ENCODE measurements around the gene GSTO2.

The GSTO2 gene

DNA sequence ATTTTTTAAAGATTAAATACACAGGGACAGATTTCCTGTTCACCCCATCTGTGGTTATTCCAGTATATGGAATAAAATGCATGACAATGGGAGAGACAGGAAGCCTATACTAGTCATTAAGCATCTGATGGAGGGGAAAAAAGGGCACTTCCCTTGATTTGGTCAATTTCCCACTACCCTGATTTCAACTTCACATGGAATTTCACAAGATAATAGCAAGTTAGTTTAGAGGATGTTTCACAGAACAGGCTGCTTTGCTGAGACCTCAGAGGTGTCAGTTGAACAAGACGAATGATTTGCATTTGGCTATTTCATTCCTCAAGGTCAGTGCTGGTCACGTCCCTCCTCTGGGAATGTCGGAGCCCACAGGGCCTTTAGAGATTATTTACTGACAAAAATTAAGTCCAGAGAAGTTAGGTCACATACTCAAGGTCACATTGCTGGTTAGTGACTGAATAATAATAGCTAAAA lies 74.0 kb downstream of the GSTO2 start:
- DNase-seq, result no peak

DNA sequence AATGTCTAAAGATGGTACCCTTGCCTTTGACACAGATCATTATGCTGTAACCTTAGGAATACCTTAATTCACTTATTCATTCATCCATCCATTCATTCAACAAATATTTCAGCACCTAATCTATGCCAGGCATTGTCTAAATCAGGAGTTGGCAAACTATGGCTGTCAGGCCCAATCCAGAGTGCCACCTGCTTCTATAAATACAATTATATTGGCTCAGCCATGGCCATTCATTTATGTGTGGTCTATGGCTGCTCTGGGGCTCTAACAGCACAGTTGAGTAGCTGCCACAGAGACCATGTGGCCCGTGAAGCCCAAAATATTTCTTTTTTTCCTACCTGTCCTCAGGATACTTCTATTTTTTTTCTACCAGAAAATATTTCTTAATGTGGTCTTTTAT lies 75.2 kb downstream of the GSTO2 start:
- no peak for DNase-seq

DNA sequence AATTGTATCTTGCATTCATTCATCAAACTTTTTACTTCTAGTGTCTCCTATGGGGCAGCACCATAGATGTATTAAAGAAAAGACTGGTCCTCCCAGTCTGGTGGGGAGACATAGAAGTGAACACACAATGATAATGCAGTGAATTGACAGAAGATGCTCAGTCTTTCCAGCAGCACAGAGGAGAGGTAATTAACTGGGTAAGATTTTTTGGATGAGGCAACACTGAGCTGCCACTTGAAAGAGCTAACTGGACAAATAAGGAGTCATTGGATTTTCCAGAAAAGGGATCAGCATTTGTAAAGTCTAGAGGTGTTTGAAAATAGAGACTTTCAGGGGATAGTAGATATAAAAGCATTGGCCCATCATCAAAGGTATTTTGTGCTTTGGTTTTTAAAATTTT lies 76.5 kb downstream of the GSTO2 start:
- DNase-seq, result no peak

DNA sequence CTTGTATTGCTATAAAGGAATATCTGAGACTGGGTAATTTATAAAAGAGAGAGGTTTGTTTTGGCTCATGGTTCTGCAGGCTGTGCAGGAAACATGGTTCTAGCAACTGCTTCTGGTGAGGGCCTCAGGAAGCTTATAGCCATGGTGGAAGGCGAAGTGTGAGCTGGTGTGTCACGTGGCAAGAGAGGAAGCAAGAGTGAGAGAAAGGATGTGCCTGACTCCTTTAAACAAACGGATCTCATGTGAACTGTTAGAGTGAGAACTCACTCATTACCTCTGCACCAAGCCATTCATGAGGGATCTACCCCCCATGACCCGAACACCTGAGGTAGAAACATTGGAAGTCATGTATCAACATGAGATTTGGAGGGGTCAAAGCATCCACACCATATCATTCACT lies 77.0 kb downstream of the GSTO2 start:
- DNase-seq, result no peak

DNA sequence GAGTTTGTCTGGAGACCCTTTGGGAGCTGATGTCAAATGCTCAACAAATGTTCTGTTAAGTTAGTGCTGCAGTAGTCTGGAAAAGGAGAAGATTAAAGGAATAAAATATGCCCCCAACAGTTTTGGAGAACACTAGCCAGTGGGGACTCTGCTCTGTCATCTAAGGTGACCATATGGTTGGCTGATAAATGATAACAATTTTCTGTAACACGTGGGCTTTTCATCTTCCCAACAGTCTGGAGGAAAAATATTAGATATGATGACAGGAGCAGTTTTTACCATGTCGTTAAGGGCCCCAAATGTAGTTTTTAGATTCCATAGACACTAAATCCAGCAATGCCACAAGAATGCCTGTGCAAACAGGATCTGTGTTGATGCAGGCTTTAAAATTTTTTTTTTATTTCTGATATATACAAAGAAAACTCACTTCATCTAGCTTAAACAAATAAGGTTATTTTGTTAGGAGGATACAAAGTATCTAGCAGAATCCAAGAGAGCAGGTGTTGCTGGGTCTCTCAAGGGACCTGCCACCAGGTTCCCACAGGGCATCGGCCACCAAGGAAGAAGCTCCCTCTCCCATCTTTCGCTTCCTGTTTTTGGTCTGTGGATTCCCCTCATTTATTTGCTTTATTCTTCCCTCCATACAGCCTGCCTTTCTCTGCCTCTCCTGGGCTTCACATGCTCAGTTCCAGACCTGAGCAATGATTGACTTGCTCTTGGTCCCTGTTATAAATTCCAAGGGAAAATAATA lies 78.5 kb downstream of the GSTO2 start:
- no peak for DNase-seq

DNA sequence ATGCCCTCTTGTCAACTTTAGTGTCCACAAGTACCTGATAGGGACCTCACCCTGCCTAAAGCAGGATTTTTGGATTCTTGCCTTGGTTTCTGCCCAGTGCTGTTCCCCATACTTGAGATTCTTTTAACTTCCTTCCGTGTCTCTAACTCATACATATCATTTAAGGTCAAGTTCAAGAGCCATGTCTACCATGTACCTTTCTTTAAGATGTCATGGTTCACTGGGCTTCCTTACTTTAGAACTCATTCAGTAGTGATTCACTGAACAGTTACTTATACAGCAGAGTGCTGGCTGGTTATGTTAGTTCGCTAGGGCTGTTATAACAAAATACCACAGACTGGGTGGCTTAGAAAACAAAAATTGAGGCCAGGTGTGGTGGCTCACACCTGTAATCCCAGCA lies 79.6 kb downstream of the GSTO2 start:
- DNase-seq, result no peak

DNA sequence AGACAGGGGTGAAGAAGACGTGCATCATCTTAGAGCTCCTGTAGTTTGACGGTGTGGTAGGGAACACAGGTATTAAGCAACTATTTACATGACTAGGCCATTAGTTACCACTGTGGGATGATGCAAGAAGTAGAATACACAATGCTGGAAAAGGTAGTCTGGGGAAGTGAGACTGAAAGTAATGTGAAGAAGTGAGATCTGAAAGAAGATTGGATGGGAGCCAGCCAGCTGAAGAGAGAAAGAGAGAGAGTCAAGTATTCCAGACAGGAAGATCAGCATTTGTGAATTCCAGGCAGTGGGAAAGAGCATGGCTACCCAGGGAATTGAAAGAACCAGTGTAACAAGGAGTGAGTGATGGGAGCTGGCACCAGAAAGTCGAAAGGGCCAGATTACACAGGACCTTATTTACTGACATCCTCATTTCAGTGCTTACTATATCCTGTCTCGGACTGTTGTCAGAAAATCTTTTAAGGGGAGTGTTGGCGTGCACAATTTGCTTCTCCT lies 80.7 kb downstream of the GSTO2 start:
- no peak for DNase-seq

DNA sequence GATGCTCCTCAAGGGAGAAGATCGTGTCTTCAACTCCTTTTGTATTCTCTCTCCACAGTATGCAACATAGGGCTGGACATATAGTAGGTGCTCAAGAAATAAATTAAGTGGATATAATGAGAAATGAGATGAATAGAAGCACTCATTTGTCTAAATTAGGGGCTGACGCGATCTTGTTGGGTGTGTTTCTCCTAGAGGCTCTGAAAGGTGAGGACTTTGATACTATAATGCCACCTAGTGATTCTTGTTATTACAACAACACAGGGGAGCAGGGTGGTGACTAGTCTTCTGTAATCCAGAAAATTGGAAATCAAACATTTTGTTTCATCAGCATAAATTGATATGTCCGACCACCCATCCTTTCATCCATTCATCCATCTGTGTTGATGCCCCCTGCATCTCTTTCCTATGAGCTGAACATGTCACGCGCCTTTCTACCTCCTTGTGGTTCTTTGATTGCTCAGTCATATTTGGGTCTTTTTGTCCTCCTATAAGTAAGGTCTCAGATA lies 81.2 kb downstream of the GSTO2 start:
- DNase-seq, result no peak

DNA sequence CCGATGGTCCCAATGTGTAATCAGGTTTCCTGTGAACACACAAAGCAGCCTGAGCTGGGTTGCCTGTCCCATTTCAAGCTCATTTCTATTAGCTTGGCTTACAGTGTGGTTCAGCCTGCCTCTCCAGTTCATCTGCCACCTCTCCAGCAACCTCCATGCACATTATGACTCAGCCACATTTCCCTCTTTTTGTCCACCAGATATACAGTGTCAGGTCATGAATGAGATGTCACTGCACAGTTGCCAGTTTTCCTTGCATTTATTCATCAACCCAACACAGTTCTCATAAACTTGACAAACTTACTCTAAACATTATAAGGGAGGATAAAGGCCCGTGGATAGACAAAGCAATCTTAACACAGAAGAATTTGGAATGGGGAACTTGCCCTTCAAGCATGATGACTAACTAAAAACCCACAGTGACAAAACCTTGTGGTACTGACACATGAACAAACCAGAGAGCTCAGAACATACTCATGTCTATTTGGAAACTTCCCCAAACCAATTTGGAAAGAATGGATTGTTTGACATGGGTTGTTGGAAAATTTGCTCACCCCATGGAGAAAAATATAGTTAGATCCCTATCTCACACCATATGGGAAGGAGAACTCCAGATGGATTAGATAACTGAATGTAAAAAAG lies 82.2 kb downstream of the GSTO2 start:
- DNase-seq, result no peak

DNA sequence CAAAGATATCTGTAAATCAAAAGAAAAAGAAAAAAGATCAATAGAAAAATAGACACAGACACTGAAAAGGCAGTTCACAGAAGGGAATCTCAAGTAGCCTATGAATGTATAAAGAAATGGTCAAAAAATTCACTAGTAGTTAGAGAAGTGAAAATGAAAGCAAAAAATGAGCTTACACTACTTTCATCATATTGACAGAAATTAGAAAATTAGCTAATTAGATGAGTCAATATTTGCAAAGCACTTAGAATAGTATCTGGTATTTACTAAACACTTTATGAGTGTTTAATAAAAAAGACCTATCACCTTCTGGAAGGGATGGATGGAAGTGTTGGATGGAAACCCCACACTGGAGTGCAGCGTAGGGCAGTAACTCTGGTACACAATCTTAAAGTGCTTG lies 82.9 kb downstream of the GSTO2 start:
- DNase-seq, result no peak

DNA sequence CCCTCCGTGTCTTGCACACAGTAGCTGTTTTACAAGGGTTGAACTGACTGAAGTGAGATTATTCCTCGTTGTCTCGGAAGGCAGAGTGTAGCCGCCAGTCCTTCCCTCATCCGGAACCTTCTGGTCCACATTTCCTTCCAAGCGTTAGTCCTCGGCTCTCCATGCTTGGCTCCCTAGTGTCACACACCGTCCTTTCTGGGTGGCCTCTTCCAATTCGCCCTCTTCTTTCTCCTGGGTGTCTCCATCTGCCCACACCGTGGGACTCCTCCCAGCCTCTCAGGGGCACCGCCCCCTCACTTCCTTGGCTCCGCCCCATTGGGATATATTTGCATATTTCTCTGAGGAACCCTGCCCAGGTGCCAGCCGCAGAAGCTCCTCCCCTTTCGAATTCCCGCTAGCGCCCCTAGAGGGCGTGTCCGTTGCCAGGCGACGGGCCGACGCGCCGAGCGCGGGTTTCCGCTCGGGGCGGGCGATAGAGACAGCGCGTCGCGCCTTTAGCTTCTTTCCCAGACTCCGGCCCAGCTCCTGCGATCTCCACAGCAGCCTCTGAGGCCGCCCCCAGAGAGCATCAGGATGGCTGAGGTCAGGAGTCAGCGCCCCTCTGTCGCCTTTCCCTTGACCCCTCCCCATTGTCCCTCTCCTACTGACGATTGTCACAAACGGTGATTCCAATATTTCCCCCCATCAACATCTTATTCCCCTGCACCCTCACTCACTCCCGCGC lies 84.5 kb downstream of the GSTO2 start, which contains the start of gene CFAP58:
Gene CFAP58 (plus strand): TSS at position 509 of the 724 bp plus-strand sequence. CDS start 65 bp downstream, at position 574.
- DNase-seq, result peak; percentile 89 to 92

Data from activated CD4-positive, alpha-beta T cell treated with anti-CD3 and anti-CD28 coated beads, Interleukin-2, amount 50 U/mL, for 48 hours (primary cell).